Lower lobe of right lung (tissue), 2 donors: ENCODE data around the gene SERPINB1. TPM values are rescaled to one million over a fixed set of nuclear protein-coding genes. Genes with fewer than 3 reads are reported as not detected.

Experiments used
- ATAC-seq, 2 donors: fragments of 200-7000 bp; cut with Tn5 transposase; one replicate each; pipeline ENCODE4 v1.9.1; 2020 to 2022; ENCODE audit warnings: mild to moderate bottlenecking in 2 of 2, moderate library complexity in 2 of 2
- DNase-seq: peaks from one replicate; pipeline ENCODE4 v3.0.0-alpha.2; 2020
- H3K27ac ChIP-seq: fragments of 200-600 bp; one replicate; pipeline ENCODE4 v1.8.0; 2022
- H3K27me3 ChIP-seq: fragments of 200-600 bp; one replicate; pipeline ENCODE4 v1.8.0; 2022; ENCODE audit warnings: low read depth
- H3K36me3 ChIP-seq: fragments of 200-600 bp; one replicate; pipeline ENCODE4 v1.8.0; 2022; ENCODE audit warnings: mild to moderate bottlenecking
- H3K4me1 ChIP-seq: fragments of 200-600 bp; one replicate; pipeline ENCODE4 v1.8.0; 2022
- H3K4me3 ChIP-seq: fragments of 200-600 bp; one replicate; pipeline ENCODE4 v1.8.0; 2022; ENCODE audit warnings: mild to moderate bottlenecking
- H3K9me3 ChIP-seq: fragments of 200-600 bp; one replicate; pipeline ENCODE4 v1.8.0; 2022
- CTCF ChIP-seq: fragments of 200-600 bp; IDR thresholded peaks from one replicate; pipeline ENCODE4 v1.8.0; 2022; ENCODE audit warnings: antibody characterized with exemption, mild to moderate bottlenecking
- intact Hi-C: fragments of 100-400 bp; cut with DNase I; formaldehyde crosslinking; loops from one replicate; pipeline ENCODE4 v1.11.0; 2022
- total RNA-seq: library from RNA; stranded (reverse); fragmentation: NEBNext Ultra II Directional; extraction: Animal tissue kit (Norgen Biotek cat#: 25700); gene quantifications from one replicate; pipeline ENCODE4 v1.2.1, GENCODE V29; 2021
- donor health status: DM: no; HTN: yes; CAD: no; lungs with severe emphysema.

The SERPINB1 gene
- total RNA-seq, 1 donor from 2014 or later = 125 TPM

- Histone ChIP-seq H3K4me1 (peaks cover 37% of the 10 kb centered on the region), H3K27me3 (no peaks in the 10 kb centered on the region), H3K9me3 (peaks cover 7% of the 10 kb centered on the region), H3K27ac (peak overlapping the region; percentile 79), H3K4me3 (no peak overlapping the region), H3K36me3 (no peaks in the 10 kb centered on the region)
- no peak for TF ChIP-seq CTCF
- intact Hi-C loops = no loop called here
- DNase-seq (no peak), ATAC-seq (peak in 1 of 2 donors; percentile 19)
Observed at GRCh38 chr6:2819115-2819514, 22.5 kb downstream of the SERPINB1 start.

GRCh38 chr6:2818593-2818992, 23.1 kb downstream of the SERPINB1 start:
- H3K9me3 ChIP-seq = peaks cover 7% of the 10 kb centered on the region
- H3K36me3 ChIP-seq = no peaks in the 10 kb centered on the region
- no peak overlapping the region for H3K4me3 ChIP-seq
- peak; percentile 17 to 74 for ATAC-seq
- TF ChIP-seq CTCF = no peak
- peaks cover 37% of the 10 kb centered on the region for H3K4me1 ChIP-seq
- peak overlapping the region; percentile 79 for H3K27ac ChIP-seq
- no peaks in the 10 kb centered on the region for H3K27me3 ChIP-seq
- intact Hi-C loops = no loop called here
- DNase-seq = no peak

GRCh38 chr6:2817903-2818443, 23.7 kb downstream of the SERPINB1 start:
- peaks cover 37% of the 10 kb centered on the region for H3K4me1 ChIP-seq
- ATAC-seq = peak; percentile 80 to 96
- intact Hi-C loops = no loop called here
- no peak for TF ChIP-seq CTCF
- H3K27ac ChIP-seq = peak overlapping the region; percentile 79
- H3K9me3 ChIP-seq = peaks cover 7% of the 10 kb centered on the region
- H3K27me3 ChIP-seq = no peaks in the 10 kb centered on the region
- DNase-seq = no peak
- H3K36me3 ChIP-seq = no peaks in the 10 kb centered on the region
- no peak overlapping the region for H3K4me3 ChIP-seq

- Histone ChIP-seq H3K4me1 (peaks cover 37% of the 10 kb centered on the region), H3K36me3 (no peaks in the 10 kb centered on the region), H3K27me3 (no peaks in the 10 kb centered on the region), H3K27ac (no peak overlapping the region), H3K9me3 (peaks cover 7% of the 10 kb centered on the region), H3K4me3 (no peak overlapping the region)
- intact Hi-C loops = no loop called here
- ATAC-seq = no peak
- TF ChIP-seq CTCF = no peak
- no peak for DNase-seq
Observed at GRCh38 chr6:2816158-2816557, 25.5 kb downstream of the SERPINB1 start.

- Histone ChIP-seq H3K9me3 (peaks cover 7% of the 10 kb centered on the region), H3K4me1 (peaks cover 25% of the 10 kb centered on the region), H3K27me3 (no peaks in the 10 kb centered on the region), H3K4me3 (no peak overlapping the region), H3K36me3 (no peaks in the 10 kb centered on the region), H3K27ac (no peak overlapping the region)
- ATAC-seq = no peak
- intact Hi-C loops = no loop called here
- TF ChIP-seq CTCF = no peak
- no peak for DNase-seq
Observed at GRCh38 chr6:2812695-2813094, 29.0 kb downstream of the SERPINB1 start.
